Spleen (tissue), 7 donors: Measurements from ENCODE around the gene WT1.

Source experiments
- POLR2A ChIP-seq, 3 donors: fragments of 450-650 bp; IDR thresholded peaks; one replicate each; pipeline ENCODE4 v1.5.1; 2017; ENCODE audit warnings: antibody characterized with exemption in 3 of 3, mild to moderate bottlenecking in 1 of 3
- POLR2AphosphoS5 ChIP-seq, 3 donors: sonication (generic); formaldehyde crosslinking; IDR thresholded peaks; one replicate each; pipeline ENCODE4 v1.5.1; 2017; ENCODE audit warnings: antibody characterized with exemption in 3 of 3
- TF ChIP-seq, protein P1 (sequence below), 11 experiments: fragments of 200-600 bp in 7 of 11; fragments of 450-650 bp in 4 of 11; sonication (generic) in 4 of 11; IDR thresholded peaks in 8 of 11; conservative IDR thresholded peaks in 3 of 11; 1 replicate in 7 of 11; 2 replicates in 4 of 11; pipeline versions ENCODE4 v1.4.0 to v1.8.0; 2016 to 2021; ENCODE audit warnings: antibody characterized with exemption in 11 of 11, inconsistent platforms in 4 of 11, mild to moderate bottlenecking in 1 of 11
- donor health status: DM: no; HTN: no; CAD: no; lungs with moderate emphysema.
- donor health status: DM: no; HTN: no; CAD: no.
- donor health status: DM: no; HTN: no; CAD: no.

DNA sequence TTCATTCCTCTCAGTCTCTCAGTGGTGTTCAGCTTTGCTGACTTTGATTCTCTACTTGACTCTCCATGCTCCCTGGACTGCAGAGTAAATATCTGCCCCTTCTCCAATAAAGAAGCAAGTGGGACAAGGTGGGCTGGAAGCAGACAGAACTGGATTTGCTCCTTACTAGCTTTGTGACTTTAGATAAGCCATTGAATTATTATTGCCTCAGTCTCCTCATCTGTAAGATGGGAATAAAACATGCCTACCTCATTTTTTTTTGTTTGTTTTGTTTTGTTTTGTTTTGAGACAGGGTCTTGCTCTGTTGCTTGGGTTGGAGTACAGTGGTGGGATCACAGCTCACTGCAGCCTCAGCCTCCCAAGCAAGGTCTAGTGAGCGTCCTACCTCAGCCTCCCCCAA lies 44.6 kb downstream of the WT1 start:
- TF ChIP-seq POLR2A (IDR thresholded peaks at IDR 0.05) (no peak), POLR2AphosphoS5 (IDR thresholded peaks at IDR 0.05) (no peak)
- TF ChIP-seq, protein P1, sequence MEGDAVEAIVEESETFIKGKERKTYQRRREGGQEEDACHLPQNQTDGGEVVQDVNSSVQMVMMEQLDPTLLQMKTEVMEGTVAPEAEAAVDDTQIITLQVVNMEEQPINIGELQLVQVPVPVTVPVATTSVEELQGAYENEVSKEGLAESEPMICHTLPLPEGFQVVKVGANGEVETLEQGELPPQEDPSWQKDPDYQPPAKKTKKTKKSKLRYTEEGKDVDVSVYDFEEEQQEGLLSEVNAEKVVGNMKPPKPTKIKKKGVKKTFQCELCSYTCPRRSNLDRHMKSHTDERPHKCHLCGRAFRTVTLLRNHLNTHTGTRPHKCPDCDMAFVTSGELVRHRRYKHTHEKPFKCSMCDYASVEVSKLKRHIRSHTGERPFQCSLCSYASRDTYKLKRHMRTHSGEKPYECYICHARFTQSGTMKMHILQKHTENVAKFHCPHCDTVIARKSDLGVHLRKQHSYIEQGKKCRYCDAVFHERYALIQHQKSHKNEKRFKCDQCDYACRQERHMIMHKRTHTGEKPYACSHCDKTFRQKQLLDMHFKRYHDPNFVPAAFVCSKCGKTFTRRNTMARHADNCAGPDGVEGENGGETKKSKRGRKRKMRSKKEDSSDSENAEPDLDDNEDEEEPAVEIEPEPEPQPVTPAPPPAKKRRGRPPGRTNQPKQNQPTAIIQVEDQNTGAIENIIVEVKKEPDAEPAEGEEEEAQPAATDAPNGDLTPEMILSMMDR (IDR thresholded peaks at IDR 0.05 in 8 of 11, conservative IDR thresholded peaks at IDR 0.05 in 3 of 11), result no peak
